Spleen (tissue), 7 donors: ENCODE results near the gene ATP7A.

Experiments
- POLR2AphosphoS5 ChIP-seq, 3 donors: sonication (generic); formaldehyde crosslinking; IDR thresholded peaks; one replicate each; pipeline ENCODE4 v1.5.1; 2017; ENCODE audit warnings: antibody characterized with exemption in 3 of 3
- TF ChIP-seq, protein P1 (sequence below), 11 experiments: fragments of 200-600 bp in 7 of 11; fragments of 450-650 bp in 4 of 11; sonication (generic) in 4 of 11; IDR thresholded peaks in 8 of 11; conservative IDR thresholded peaks in 3 of 11; 1 replicate in 7 of 11; 2 replicates in 4 of 11; pipeline versions ENCODE4 v1.4.0 to v1.8.0; 2016 to 2021; ENCODE audit warnings: antibody characterized with exemption in 11 of 11, inconsistent platforms in 4 of 11, mild to moderate bottlenecking in 1 of 11
- donor health status: DM: no; HTN: no; CAD: no; lungs with moderate emphysema.
- donor health status: DM: no; HTN: no; CAD: no.
- donor health status: DM: no; HTN: no; CAD: no.

DNA sequence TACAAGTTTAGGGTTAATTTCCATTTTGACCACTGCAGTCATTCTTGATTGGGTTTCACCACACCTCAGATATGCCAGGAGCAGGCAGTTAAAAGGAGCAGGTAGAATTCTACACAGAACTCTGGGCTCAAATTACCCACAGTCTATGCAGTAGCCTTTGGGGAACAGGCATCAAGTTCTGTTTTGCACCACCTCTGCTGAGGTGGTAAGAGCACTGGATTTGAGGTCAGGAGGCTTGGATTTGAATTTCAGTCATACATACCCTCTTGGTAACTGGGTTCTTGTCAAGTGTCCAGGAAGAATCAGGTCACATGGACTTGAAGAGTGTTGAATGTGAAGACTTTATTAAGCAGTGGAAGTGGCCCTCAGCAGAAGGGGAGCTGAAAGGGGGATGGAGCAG is 153.2 kb downstream of the ATP7A start:
- TF ChIP-seq, protein P1, sequence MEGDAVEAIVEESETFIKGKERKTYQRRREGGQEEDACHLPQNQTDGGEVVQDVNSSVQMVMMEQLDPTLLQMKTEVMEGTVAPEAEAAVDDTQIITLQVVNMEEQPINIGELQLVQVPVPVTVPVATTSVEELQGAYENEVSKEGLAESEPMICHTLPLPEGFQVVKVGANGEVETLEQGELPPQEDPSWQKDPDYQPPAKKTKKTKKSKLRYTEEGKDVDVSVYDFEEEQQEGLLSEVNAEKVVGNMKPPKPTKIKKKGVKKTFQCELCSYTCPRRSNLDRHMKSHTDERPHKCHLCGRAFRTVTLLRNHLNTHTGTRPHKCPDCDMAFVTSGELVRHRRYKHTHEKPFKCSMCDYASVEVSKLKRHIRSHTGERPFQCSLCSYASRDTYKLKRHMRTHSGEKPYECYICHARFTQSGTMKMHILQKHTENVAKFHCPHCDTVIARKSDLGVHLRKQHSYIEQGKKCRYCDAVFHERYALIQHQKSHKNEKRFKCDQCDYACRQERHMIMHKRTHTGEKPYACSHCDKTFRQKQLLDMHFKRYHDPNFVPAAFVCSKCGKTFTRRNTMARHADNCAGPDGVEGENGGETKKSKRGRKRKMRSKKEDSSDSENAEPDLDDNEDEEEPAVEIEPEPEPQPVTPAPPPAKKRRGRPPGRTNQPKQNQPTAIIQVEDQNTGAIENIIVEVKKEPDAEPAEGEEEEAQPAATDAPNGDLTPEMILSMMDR (IDR thresholded peaks at IDR 0.05 in 8 of 11, conservative IDR thresholded peaks at IDR 0.05 in 3 of 11): no peak
- TF ChIP-seq POLR2AphosphoS5 (IDR thresholded peaks at IDR 0.05): no peak
